NCI-H1092 treated with DMSO at 0.1 percent for 48 hours (cell line): ENCODE data around the gene ISOC1.

Source experiments
- DNase-seq: peaks from one replicate; lab custom pipeline; 2025; lab: John Stamatoyannopoulos, UW

Gene ISOC1

DNA sequence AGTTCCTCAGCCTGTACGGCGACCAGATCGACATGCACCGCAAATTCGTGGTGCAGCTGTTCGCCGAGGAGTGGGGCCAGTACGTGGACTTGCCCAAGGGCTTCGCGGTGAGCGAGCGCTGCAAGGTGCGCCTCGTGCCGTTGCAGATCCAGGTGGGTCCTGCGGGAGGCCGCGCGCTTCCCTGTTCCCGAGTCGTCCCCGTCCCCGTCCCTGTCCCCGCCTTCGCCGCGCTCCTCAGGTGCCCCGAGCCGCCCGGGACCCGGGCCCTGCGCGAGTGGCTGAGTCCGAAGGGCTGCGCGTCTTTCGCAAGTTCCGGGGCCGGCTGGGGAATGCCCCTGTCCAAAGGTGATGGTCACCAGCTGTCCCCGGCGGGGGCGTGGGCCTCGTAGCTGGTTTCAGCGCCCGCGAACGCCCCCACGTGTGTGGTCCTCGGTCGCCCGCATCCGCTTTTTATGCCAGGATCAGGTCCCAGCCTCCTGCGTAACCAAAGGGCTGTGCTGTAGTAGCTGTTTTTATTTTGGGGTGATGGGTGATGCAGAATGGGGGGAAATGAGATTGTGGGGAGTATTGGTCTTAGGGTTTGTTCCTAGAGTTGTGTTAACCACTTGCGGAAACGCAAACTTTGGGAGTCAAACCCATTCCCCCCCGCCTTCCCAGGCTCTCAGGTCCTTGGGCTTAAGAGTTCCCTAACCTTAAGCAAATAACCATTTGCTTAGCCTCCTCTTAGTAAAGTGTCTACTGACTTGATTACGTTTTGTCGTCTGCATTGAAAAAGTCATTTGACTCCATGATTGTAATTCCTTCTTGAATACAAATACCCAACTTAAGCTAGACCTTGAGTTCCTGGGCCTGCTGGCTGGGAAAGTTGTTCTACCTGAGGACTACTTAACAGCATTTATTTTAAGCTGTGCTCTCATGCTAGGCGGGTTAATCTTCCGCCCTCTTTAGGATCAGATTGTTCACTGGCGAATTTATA, 663 bp downstream of the ISOC1 start:
- peak; percentile 36 for DNase-seq

DNA sequence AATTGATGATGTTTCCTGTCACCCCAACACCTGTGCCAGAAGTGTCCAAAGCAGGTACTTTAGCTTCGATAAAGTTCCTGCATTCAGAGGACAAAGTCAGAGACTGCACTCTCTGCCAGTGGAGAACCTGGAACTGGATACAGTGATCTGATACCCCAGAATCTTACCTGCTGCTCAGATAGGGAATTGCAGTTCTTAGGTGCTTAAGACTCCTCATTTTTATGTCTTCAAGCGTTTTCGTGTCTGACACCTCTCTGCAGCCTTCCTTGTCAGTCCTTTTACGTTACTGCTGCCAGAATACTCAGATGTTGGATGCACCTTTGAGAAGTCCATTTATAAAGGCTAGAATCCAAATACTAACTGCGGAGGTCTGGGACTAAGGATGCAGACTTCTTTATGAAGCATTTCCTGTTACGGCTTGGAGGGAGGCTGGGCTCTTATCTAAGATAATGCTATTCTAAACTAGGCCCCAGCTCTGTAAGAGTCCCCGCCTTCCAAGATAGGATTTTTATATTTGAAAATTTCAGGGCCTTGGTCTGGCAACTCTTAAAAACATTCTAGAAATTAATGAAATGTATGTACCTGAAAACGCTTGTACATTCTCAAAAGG, 1.9 kb downstream of the ISOC1 start:
- no peak for DNase-seq

DNA sequence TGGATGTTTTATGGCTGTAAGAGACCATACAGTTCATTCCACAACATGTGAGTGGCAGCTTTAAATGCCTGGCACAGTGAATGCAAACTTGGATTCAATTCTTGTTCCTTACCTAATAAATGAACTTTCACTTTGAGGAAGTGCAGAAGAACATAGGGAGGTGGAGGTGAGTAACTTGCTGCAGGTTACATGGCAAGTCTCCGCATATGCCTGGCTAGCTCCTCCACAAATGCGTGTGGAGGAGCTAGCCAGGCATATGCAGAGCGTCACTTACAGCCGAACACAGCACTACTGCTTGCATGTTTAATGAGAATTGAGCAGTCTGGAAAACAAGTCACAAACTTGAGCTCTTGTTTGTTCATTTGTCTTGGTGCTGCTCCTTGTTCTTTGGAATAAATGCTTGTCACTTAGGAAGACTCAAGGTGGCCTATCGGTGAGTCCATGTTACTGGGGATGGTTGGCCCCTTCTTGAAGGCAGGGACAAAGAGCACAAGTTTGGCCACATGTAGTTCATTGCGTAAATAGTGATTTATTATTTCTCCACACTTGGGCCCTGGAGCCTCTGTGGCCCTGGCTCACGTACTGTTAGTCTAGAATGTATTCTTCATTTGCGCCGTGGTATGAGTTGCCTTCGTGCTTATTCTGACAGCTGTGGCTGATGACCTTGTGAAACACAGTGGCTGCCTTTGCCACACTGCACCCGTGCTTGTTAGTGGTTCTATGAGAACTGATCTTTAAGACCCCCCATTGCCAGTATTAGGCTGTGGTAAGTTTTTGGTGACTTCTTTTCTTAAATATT, 3.1 kb downstream of the ISOC1 start:
- DNase-seq = no peak

DNA sequence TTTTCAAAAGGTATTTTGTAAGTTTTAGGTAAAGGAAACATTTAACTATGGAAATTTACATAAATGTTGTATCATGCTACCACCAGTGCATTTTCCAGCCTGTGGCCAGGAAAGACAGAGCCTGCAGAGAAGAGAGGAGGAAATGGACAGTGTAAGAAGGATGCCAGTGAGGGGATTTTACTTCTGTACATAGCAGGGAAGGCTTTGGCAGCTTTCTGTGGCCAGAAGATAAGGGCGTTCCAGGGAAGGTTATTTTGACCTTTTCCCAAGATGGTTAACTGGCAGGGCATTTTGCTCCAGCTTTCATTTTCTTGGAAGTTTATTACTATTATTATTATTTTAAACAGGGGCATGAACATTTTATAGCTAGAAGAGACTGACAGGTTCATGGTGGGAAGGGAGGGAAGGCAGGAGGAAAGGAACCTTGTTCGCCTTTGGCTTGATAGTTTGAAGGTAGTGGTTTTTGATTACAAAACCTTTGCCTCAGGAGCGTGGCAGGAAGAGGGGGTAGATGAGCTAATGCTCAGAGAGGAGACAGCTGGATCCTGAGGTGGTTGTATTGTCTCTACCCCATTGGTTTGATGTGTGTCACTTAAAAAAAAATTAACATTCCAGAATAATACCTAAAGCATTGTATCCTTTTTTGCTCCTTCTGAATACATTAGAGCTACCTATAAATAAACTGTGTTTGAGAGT, 4.1 kb downstream of the ISOC1 start:
- no peak for DNase-seq

DNA sequence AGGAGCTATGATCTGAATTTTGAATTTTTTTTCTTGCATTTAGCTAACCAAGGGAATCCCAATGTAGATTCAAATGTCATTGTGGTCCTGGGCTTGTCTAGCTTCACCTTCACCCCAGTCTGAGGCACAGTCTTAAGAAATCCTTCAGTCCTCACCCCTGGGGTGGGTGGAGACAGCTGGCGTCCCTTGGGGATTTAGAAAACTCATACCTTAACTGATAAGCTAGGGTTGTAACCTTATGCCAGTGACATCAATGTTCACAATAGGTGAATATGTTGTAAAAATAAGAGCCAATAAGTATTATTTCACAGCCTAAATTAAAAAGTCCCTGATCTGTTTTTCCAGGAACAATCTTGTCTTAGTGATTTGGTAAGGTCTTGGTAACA, 4.6 kb downstream of the ISOC1 start:
- no peak for DNase-seq

DNA sequence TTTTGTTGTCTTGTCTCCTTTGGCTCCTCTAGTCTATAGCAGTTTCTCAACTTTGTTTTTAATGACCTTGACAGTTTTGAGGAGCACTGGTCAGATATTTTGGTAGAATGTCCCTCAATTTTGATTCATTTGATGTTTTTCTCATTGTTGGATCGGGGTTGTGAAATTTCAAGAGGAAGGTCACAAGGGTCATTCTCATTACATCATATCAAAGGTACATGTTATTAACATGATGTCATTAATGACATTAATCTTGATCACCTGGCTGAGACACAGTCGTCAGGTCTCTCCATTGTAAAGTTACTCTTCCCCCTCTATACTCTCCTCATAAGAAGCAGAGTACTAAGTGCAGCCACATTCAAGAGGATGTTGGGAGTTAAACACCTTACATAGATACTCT, 7.2 kb downstream of the ISOC1 start:
- DNase-seq = no peak

DNA sequence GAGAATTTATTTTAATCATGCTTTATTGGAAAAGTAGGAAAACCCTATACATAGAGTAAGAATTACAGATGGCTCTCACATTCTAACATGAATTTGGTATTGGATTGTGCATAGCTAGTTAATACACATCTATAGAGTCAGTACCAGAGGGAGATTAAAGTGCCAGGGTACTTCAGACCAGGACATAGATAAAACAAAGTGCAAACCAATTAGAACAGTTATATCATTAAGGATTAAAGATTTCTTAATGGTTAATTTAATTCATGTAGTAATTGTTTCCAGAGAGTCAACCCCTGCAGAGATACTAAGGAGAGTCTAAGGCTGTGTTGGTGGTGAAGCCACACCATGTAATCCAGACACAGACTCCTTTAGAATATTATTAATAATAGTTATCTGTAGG, 8.8 kb downstream of the ISOC1 start:
- DNase-seq = no peak

DNA sequence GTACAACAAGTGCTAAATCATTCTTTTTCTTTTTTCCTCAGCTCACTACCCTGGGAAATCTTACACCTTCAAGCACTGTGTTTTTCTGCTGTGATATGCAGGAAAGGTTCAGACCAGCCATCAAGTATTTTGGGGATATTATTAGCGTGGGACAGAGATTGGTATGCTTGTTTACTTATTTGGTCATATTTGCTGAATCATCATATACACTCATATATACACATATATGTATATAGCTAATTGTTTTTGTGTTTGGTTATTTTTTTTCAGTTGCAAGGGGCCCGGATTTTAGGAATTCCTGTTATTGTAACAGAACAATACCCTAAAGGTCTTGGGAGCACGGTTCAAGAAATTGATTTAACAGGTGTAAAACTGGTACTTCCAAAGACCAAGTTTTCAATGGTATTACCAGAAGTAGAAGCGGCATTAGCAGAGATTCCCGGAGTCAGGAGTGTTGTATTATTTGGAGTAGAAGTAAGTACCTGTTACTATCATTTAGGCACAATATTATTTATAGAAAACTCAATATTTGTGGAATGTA, 10.4 kb downstream of the ISOC1 start:
- no peak for DNase-seq

DNA sequence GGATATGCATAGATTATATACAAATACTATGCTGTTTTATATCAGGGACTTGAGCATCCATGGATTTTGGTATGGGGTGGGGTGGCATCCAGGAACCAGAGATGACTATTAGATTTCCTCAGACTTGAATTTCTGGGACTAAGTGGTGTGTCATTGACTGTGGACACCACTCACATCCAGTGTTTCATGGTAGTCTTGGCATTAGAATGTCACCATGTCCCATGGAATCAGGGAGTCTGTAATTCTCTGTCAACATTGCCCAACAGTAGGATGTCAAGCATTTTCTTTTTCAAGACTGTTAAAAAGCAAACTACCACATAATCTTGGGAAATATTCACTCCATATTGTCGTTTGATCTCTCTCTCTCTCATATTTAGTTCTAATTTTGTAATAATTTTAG, 13.1 kb downstream of the ISOC1 start:
- DNase-seq = no peak

DNA sequence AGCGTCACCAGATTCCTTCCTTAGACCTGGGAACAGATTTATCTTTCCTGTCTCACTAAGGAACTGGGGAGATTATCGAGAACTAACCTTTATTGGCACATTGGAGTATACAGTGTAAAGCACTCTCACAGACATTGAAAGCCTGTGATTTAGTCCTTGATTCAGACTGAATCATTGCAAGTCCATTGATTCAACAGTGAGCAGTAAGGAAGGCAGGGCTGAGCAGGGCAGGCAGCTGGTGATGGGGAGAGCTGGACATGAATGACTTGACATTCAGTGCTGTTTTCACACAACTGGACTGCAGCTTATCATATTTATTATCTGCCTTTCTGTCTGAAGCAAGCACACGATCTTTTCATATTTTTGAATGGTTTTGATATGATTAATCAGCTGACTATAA, 16.2 kb downstream of the ISOC1 start:
- no peak for DNase-seq

DNA sequence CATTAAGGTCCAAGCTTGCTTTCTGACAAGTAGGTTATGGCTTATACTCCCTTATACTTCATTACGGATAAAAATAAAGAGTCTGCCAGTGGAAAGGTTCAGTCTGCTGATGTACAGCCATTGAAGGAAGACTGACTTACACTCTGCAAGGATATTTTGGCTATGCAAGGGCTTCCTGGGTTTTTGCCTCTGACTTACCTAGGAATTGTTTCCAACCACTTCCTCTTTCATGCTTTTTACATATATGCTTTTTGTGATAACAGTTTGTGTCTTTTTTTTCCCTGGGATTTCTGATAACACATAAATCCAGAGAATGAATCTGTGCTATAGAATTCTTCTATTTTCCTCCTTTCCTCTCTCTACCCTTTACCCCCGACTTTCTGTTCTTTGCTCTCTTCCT, 16.8 kb downstream of the ISOC1 start:
- no peak for DNase-seq

DNA sequence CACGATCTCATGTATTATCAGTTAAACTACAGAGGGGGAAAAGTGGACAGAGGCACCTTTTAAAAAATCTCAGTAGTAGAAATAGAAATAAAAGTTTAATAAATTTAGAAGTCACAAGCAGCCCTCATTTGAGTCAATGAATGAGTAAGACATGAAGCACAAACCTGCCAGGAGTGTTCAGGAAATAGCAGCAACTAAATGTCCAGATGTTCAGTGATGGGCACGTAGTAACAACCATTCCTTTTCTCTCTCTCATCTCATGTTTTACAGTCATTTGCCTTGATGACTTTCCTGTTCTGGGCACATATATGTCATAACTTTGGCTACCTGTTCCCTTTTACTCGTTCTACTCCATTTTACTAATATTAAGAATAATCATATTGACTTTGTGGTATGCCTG, 17.7 kb downstream of the ISOC1 start:
- DNase-seq = no peak

DNA sequence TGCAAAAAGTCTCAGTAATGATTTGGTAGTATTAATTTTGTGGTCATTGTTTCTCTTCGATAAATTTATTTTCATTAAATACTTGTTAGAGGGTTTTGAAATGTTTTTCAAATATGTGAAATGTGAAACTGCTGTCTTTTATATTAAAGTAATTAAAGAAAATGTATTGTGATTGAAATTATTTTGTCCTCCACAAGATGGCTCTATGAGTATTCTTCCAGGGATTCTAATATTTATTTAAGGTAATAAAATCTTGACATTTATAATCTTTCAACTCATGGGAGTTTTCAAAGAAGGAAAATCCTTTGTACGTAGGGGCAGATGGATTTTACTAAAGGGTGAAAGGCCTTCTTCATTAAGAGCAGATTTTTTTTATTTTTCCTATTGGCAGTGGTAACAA, 19.3 kb downstream of the ISOC1 start:
- DNase-seq = no peak

DNA sequence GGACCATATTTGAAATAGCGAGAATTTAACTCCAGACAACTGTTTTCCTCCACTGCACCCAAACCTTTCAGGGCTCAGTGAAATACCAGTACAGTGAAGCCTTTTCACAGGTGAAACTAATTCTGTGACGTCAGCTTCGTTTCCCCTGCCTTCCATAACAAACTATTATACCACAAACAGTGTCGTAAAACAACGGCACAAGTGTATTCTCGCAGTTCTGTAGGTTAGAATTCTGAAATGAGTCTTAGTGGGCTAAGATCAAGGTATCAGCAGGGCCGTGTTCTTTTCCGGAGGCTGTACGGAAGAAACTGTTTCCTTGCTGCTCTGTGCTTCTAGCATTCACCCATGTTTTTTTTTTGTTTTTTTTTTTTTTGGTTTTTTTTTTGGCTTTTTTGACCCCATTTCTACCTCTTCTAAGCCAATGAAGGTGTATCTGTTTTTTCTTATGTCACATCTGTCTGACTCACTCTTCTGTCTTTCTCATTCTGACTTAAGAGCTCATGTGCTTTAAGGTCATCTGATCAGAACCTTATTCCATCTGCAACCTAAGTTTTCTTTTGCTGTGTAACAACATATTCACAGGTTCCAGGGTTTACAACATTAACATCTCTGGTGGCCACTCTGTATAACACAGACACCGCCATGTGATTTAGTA, 20.1 kb downstream of the ISOC1 start:
- DNase-seq = no peak

DNA sequence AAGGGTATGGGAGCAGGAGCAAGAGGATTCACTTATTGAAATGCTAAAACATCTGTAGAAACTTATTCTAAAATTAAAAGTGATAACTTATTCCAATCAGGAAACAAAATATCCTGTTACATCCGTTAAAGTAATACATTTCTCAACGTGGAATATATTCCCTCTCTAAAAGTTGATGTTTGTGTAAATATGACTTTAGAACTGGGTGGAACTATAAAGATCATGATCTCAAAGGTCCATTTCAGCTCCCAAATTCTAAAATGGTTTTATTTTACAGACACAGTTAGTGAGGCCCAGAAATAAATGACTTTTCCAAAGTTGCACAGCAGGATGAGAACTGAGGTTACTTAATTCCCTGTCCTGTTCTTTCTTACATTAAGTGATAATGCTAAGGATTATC, 21.1 kb downstream of the ISOC1 start:
- no peak for DNase-seq

DNA sequence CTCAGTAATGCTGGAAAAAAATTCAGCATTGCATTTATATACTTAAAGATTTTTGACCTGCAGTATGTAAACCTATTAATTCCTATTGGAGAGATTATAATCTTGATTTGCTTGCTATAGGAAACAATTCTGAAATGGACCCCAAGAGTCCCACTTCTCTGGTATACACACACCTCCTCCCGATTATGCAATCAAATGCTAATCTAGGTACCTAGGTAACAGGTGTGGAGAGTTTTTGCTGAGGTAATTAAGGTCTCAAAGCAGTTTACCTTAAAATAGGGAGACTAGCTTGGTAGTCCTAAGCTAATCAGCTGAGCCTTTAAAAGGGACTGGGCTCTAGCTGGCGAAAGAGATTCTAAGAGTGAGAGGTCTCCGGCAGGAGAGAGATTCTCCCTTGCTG, 22.2 kb downstream of the ISOC1 start:
- no peak for DNase-seq

DNA sequence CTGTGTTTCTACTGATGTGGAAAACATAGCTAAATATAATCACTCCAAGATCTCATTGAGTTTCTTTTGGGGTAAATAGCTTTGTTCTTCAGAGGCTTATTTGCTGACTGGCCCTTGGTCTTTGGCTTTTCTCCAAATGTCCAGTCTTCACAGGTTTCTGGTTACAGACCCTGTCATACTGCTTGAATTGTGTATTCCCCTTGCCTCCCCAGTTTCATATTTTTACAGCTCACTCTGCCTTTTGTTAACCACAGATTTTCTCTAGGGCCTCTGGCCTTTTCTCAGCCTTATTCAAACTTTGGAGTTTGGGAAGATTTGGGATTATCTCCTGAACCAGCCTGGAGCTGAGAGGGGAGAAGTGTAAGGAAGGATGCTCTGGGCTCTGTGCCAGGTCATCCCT, 23.9 kb downstream of the ISOC1 start:
- peak; percentile 6 for DNase-seq

DNA sequence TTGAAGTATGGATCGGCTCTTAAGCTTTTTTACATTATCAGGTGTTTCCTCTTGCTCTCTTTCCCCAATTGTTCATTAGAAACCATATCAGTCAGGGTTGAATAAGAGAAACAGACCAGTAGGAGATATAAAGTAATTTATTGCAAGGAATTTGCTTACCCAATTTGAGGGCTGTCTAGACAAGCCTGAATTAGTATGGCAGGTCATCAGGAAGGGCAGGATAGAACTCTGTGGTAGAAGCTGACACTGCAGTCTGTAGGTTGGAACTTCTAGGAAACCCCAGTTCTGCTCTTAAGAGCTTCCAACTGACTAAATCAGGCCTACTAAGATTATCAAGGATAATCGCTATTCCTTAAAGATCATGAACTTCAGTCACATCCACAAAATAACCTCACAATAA, 24.3 kb downstream of the ISOC1 start:
- no peak for DNase-seq

DNA sequence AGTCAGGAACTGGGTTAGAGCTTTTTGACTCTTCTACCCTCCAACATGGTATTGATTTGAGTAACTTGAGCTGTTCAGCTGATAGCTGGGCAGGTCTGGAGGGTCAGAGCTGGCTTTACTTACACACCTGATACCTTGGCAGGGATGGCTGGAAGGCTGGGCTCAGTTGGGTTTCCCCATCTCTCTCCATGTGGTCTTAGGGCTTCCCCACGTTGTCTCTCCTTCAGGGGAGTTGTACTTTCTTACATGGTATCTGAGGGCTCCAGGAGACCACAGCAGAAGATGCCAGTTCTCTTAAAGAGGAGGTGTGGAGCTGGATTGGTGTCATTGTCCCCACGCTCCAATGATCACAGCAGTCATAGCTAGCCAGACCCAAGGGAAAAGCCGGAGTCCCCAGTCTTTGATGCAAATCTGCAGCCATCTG, 25.6 kb downstream of the ISOC1 start:
- DNase-seq = no peak

DNA sequence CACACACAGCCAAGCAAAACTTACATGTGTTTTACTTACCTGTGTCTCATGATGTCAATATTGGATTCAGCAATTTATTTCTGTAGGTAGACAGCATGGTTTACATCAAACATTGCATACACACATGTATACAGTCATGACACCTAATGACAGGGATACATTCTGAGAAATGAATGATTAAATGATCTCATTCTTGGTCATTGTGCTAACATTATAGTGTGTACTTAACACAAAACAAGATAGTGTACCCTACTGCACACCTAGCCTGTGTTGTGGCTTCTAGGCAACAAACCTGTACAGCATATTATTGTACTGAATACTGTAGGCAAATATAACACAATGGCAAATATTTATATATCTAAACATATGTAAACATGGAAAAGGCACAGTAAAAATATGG, 28.0 kb downstream of the ISOC1 start:
- no peak for DNase-seq

DNA sequence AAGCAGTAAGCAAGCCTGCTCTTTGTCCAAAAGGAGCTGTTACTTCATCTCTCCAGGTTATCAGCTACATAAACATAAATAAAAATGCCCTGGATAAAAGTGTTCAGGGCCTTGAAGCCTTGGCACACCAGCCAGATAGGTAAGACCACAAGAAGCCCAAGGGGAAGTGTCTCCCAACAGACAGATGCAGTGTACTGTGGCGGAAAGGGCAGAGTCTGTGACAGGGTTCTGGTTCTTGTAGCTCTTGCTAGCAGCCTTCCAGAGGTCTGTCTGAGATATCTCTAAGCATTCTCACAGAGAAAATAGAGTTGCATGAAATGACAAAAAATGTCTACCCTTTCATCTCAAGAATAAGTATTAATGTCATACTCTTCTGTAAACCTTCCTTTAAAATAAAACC, 30.1 kb downstream of the ISOC1 start:
- DNase-seq = no peak
